GM20000 (cell line): Measurements from ENCODE around the gene ANKRD34C.

Experiments
- DNase-seq: peaks from one replicate; pipeline ENCODE4 v3.0.0; 2012; ENCODE audit warnings: low spot score
- CTCF ChIP-seq: IDR thresholded peaks from 2 replicates; pipeline ENCODE4 v1.5.1; 2012; ENCODE audit warnings: mild to moderate bottlenecking, control low read depth; ENCODE audit errors: extremely low read depth, missing control alignments

The ANKRD34C gene

GRCh38 chr15:79282371-79283251 lies at the start of gene ANKRD34C:
TSS of gene ANKRD34C (plus strand) at chr15:79282722. CDS start at chr15:79293285, 10,563 bp downstream.
- no peak for DNase-seq

GRCh38 chr15:79233236-79233635 lies 49.3 kb upstream of the ANKRD34C start:
- no peak for DNase-seq
- TF ChIP-seq CTCF: no peak

More at GRCh38 chr15:79282371-79283251, at the start of gene ANKRD34C:
- no peak for TF ChIP-seq CTCF

GRCh38 chr15:79240036-79240435 lies 42.5 kb upstream of the ANKRD34C start:
- no peak for TF ChIP-seq CTCF

GRCh38 chr15:79243723-79244122 lies 38.8 kb upstream of the ANKRD34C start:
- TF ChIP-seq CTCF: no peak

More at GRCh38 chr15:79240036-79240435, 42.5 kb upstream of the ANKRD34C start:
- DNase-seq: no peak

GRCh38 chr15:79244876-79245275 lies 37.6 kb upstream of the ANKRD34C start:
- DNase-seq: no peak
- no peak for TF ChIP-seq CTCF

More at GRCh38 chr15:79243723-79244122, 38.8 kb upstream of the ANKRD34C start:
- DNase-seq: no peak

GRCh38 chr15:79248183-79248582 lies 34.3 kb upstream of the ANKRD34C start:
- no peak for TF ChIP-seq CTCF
- DNase-seq: no peak

- TF ChIP-seq CTCF: no peak
Measured at GRCh38 chr15:79257454-79257853, 25.1 kb upstream of the ANKRD34C start.

More at GRCh38 chr15:79257454-79257853, 25.1 kb upstream of the ANKRD34C start:
- DNase-seq: no peak
